Measurements from ENCODE around the gene COA8. TPM values are rescaled to one million over a fixed set of nuclear protein-coding genes. Genes with fewer than 3 reads are reported as not detected.

Gene COA8
- total and polyA plus RNA-seq, 4 donors: 30.6 to 59.8 (median 39.5) TPM

GRCh38 chr14:103530831-103531230 lies 31.9 kb upstream of the COA8 start:
- Histone ChIP-seq H3K27ac (ENCODE audit: low read depth in 1 of 2, low read length in 1 of 2) (no peak overlapping the region), H3K4me1 (ENCODE audit: control insufficient read depth in 5 of 5, insufficient read depth in 5 of 5, low read length in 5 of 5) (peaks cover 0 to 27% (median 10%) of the 10 kb centered on the region in 5 donors)
- no peak for ATAC-seq (ENCODE audit: insufficient read depth, low FRiP score)

GRCh38 chr14:103531421-103532215 lies 31.1 kb upstream of the COA8 start:
- ATAC-seq (ENCODE audit: insufficient read depth, low FRiP score): no peak
- 86 to 92% methylated on average over 15 of the region's 15 CpGs for WGBS, 2 donors
- H3K4me3 ChIP-seq: no peak overlapping the region
- peaks cover 0 to 48% (median 4%) of the 10 kb centered on the region in 4 donors for H3K36me3 ChIP-seq (ENCODE audit: control insufficient read depth in 4 of 4, insufficient read depth in 4 of 4, low read length in 4 of 4)
- DNase-seq: no peak
- H3K27me3 ChIP-seq (ENCODE audit: control insufficient read depth in 3 of 3, insufficient read depth in 3 of 3, low read length in 2 of 3): no peaks in the 10 kb centered on the region
- H3K9ac ChIP-seq (ENCODE audit: insufficient read depth in 1 of 2, low read length in 2 of 2): no peak overlapping the region
- H3K4me1 ChIP-seq (ENCODE audit: control insufficient read depth in 5 of 5, insufficient read depth in 5 of 5, low read length in 5 of 5): peaks cover 0 to 22% (median 10%) of the 10 kb centered on the region in 5 donors
- H3K9me3 ChIP-seq (ENCODE audit: control insufficient read depth in 4 of 4, insufficient read depth in 3 of 4, low read length in 3 of 4): no peaks in the 10 kb centered on the region
- H3K27ac ChIP-seq (ENCODE audit: low read depth in 1 of 2, low read length in 1 of 2): peak overlapping the region in 1 of 2 donors; percentile 8
- no peak for TF ChIP-seq CTCF (IDR thresholded peaks at IDR 0.05; ENCODE audit: control extremely low read depth, extremely low read depth)

More at GRCh38 chr14:103530831-103531230, 31.9 kb upstream of the COA8 start:
- TF ChIP-seq CTCF (IDR thresholded peaks at IDR 0.05; ENCODE audit: control extremely low read depth, extremely low read depth): no peak
- H3K9me3 ChIP-seq (ENCODE audit: control insufficient read depth in 4 of 4, insufficient read depth in 3 of 4, low read length in 3 of 4): no peaks in the 10 kb centered on the region
- no peaks in the 10 kb centered on the region for H3K27me3 ChIP-seq (ENCODE audit: control insufficient read depth in 3 of 3, insufficient read depth in 3 of 3, low read length in 2 of 3)
- no peak for DNase-seq
- 92% methylated on average over 11 of the region's 11 CpGs for whole genome bisulfite sequencing, 2 donors
- H3K36me3 ChIP-seq (ENCODE audit: control insufficient read depth in 4 of 4, insufficient read depth in 4 of 4, low read length in 4 of 4): peaks cover 0 to 44% (median 4%) of the 10 kb centered on the region in 4 donors
- no peak overlapping the region for H3K9ac ChIP-seq (ENCODE audit: insufficient read depth in 1 of 2, low read length in 2 of 2)
- H3K4me3 ChIP-seq: no peak overlapping the region

- no peaks in the 10 kb centered on the region for H3K27me3 ChIP-seq (ENCODE audit: control insufficient read depth in 3 of 3, insufficient read depth in 3 of 3, low read length in 2 of 3)
- H3K9ac ChIP-seq (ENCODE audit: insufficient read depth in 1 of 2, low read length in 2 of 2): no peak overlapping the region
- H3K4me3 ChIP-seq: no peak overlapping the region
- no peak for TF ChIP-seq CTCF (IDR thresholded peaks at IDR 0.05; ENCODE audit: control extremely low read depth, extremely low read depth)
- 92 to 93% methylated on average over 32 of the region's 32 CpGs for WGBS, 2 donors
- no peak overlapping the region for H3K27ac ChIP-seq (ENCODE audit: low read depth in 1 of 2, low read length in 1 of 2)
- no peaks in the 10 kb centered on the region for H3K9me3 ChIP-seq (ENCODE audit: control insufficient read depth in 4 of 4, insufficient read depth in 3 of 4, low read length in 3 of 4)
- peaks cover 0 to 48% (median 4%) of the 10 kb centered on the region in 4 donors for H3K36me3 ChIP-seq (ENCODE audit: control insufficient read depth in 4 of 4, insufficient read depth in 4 of 4, low read length in 4 of 4)
- H3K4me1 ChIP-seq (ENCODE audit: control insufficient read depth in 5 of 5, insufficient read depth in 5 of 5, low read length in 5 of 5): peaks cover 0 to 22% (median 10%) of the 10 kb centered on the region in 5 donors
- no peak for ATAC-seq (ENCODE audit: insufficient read depth, low FRiP score)
- DNase-seq: no peak
Observed at GRCh38 chr14:103532216-103533136, 30.3 kb upstream of the COA8 start.

All from lung (tissue), 12 donors.